HUDEP-2 (cell line): ENCODE results near the gene TMEM101.
A peak's percentile ranks its signal among the peaks of the same experiment; 100 is the strongest.
"Not testable (repeated sequence)": the region's sequence is repeated elsewhere in the genome, so short reads cannot be mapped to it uniquely, and the experiment has no call there.

Experiments used
- DNase-seq, 76 experiments: peaks; one replicate each; lab custom pipeline; 2025; ENCODE audit not compliant: unreplicated experiment in 76 of 76; lab: John Stamatoyannopoulos, UW

The TMEM101 gene

GRCh38 chr17:44024853-44025252, 10.1 kb upstream of the TMEM101 start:
- DNase-seq, result no peak

GRCh38 chr17:44024271-44024663, 9.5 kb upstream of the TMEM101 start:
- no peak for DNase-seq

- DNase-seq, result no peak
These were observed 8.9 kb upstream of the TMEM101 start for GRCh38 chr17:44023545-44024270.

GRCh38 chr17:44022246-44022645, 7.5 kb upstream of the TMEM101 start:
- peak in 1 of 76 experiments; percentile 6 for DNase-seq

GRCh38 chr17:44021227-44021626, 6.5 kb upstream of the TMEM101 start:
- DNase-seq, result not testable (repeated sequence)

- DNase-seq, result peak in 8 of 76 experiments; percentile 5 to 26 (median 12)
These were observed 678 bp downstream of the TMEM101 start for GRCh38 chr17:44014133-44014436.

GRCh38 chr17:44012874-44013273, 1.9 kb downstream of the TMEM101 start:
- no peak for DNase-seq

- peak in 38 of 76 experiments; percentile 5 to 66 (median 30) for DNase-seq
These were observed 2.4 kb downstream of the TMEM101 start for GRCh38 chr17:44012391-44012790.

GRCh38 chr17:44011876-44012275, 2.9 kb downstream of the TMEM101 start:
- DNase-seq, result no peak

GRCh38 chr17:44010966-44011647, 3.7 kb downstream of the TMEM101 start:
- DNase-seq, result no peak

- no peak for DNase-seq
These were observed 6.4 kb downstream of the TMEM101 start for GRCh38 chr17:44008205-44008909.

- no peak for DNase-seq
These were observed 7.2 kb downstream of the TMEM101 start for GRCh38 chr17:44007346-44008204.

GRCh38 chr17:44006598-44007345, 8.0 kb downstream of the TMEM101 start:
- DNase-seq, result peak in 74 of 76 experiments; percentile 71 to 99 (median 96)

GRCh38 chr17:44006272-44006597, 8.5 kb downstream of the TMEM101 start:
- peak in 2 of 76 experiments; percentile 42 to 51 for DNase-seq

GRCh38 chr17:44005527-44006271, 9.1 kb downstream of the TMEM101 start:
- peak in 16 of 76 experiments; percentile 8 to 37 (median 24) for DNase-seq

GRCh38 chr17:44004761-44005526, 9.8 kb downstream of the TMEM101 start:
- peak in 2 of 76 experiments; percentile 13 to 49 for DNase-seq

GRCh38 chr17:44004077-44004760, 10.5 kb downstream of the TMEM101 start, which contains the start of gene NAGS:
Gene NAGS (plus strand): TSS chr17:44004622. CDS start chr17:44004664, 42 bp downstream.
- peak in 10 of 76 experiments; percentile 8 to 21 (median 14) for DNase-seq
